Suprapubic skin (tissue), 4 donors: ENCODE data around the gene DCXR. TPM values are rescaled to one million over a fixed set of nuclear protein-coding genes. Genes with fewer than 3 reads are reported as not detected.

ENCODE experiments used
- DNase-seq, 2 donors: peaks; one replicate each; pipeline ENCODE4 v3.0.0-alpha.2; 2019; ENCODE audit warnings: low spot score in 2 of 2
- H3K27ac ChIP-seq: fragments of 200-600 bp; sonication (generic); one replicate; pipeline ENCODE4 v1.5.1; 2019
- H3K27me3 ChIP-seq: fragments of 200-600 bp; sonication (generic); one replicate; pipeline ENCODE4 v1.5.1; 2019
- H3K36me3 ChIP-seq: fragments of 200-600 bp; sonication (generic); one replicate; pipeline ENCODE4 v1.5.1; 2019
- H3K4me1 ChIP-seq: fragments of 200-600 bp; sonication (generic); one replicate; pipeline ENCODE4 v1.5.1; 2019
- H3K4me3 ChIP-seq: fragments of 200-600 bp; sonication (generic); one replicate; pipeline ENCODE4 v1.5.1; 2019; ENCODE audit warnings: mild to moderate bottlenecking
- H3K9me3 ChIP-seq: fragments of 200-600 bp; sonication (generic); one replicate; pipeline ENCODE4 v1.5.1; 2019
- CTCF ChIP-seq, 2 donors: fragments of 200-600 bp in 1 of 2; fragments of 450-650 bp in 1 of 2; sonication (generic) in 1 of 2; IDR thresholded peaks; one replicate each; pipeline ENCODE4 v1.5.1; 2016 to 2019; ENCODE audit warnings: antibody characterized with exemption in 2 of 2, mild to moderate bottlenecking in 1 of 2, moderate library complexity in 1 of 2
- EP300 ChIP-seq: sonication (generic); formaldehyde crosslinking; IDR thresholded peaks from one replicate; pipeline ENCODE4 v1.6.1; 2017; ENCODE audit warnings: antibody characterized with exemption
- POLR2A ChIP-seq, 2 donors: fragments of 450-650 bp; IDR thresholded peaks; one replicate each; pipeline ENCODE4 v1.6.1; 2017; ENCODE audit warnings: antibody characterized with exemption in 2 of 2, mild to moderate bottlenecking in 2 of 2, moderate library complexity in 2 of 2
- POLR2AphosphoS5 ChIP-seq, 3 donors: sonication (generic); formaldehyde crosslinking; IDR thresholded peaks; one replicate each; pipeline ENCODE4 v1.6.1; 2017; ENCODE audit warnings: antibody characterized with exemption in 3 of 3
- WGBS: methylation state at CpG from one replicate; pipeline ENCODE4 v1.1.5; 2018; 5-methylcytosine and 5-hydroxymethylcytosine counted together
- total RNA-seq, 4 donors: library from RNA; depleted of rRNA; stranded (reverse); fragments of >200 nt; gene quantifications; one replicate each; pipeline ENCODE4 v1.1.0, GENCODE V29; 2016

Gene DCXR
- total RNA-seq, 4 donors from 2014 or later: 160 to 267 (median 222) TPM

- TF ChIP-seq POLR2AphosphoS5 (IDR thresholded peaks at IDR 0.05) (no peak), POLR2A (IDR thresholded peaks at IDR 0.05) (no peak), EP300 (no peak), CTCF (IDR thresholded peaks at IDR 0.05) (no peak)
These were observed 46.2 kb upstream of the DCXR start for GRCh38 chr17:82083533-82084359.

GRCh38 chr17:82083009-82083408 lies 45.5 kb upstream of the DCXR start:
- no peak for DNase-seq
- Histone ChIP-seq H3K4me3 (no peak overlapping the region), H3K36me3 (peaks cover 99% of the 10 kb centered on the region), H3K27me3 (no peaks in the 10 kb centered on the region), H3K4me1 (peaks cover 4% of the 10 kb centered on the region), H3K27ac (no peak overlapping the region), H3K9me3 (no peaks in the 10 kb centered on the region)
- WGBS: 80% methylated on average over 3 of the region's 24 CpGs
- TF ChIP-seq POLR2AphosphoS5 (IDR thresholded peaks at IDR 0.05) (no peak), CTCF (IDR thresholded peaks at IDR 0.05) (no peak), EP300 (no peak), POLR2A (IDR thresholded peaks at IDR 0.05) (no peak)

More at GRCh38 chr17:82083533-82084359, 46.2 kb upstream of the DCXR start:
- Histone ChIP-seq H3K27ac (no peak overlapping the region), H3K9me3 (no peaks in the 10 kb centered on the region), H3K27me3 (no peaks in the 10 kb centered on the region), H3K4me1 (no peaks in the 10 kb centered on the region), H3K4me3 (no peak overlapping the region), H3K36me3 (peaks cover 100% of the 10 kb centered on the region)
- 89% methylated on average over 14 of the region's 55 CpGs for WGBS
- DNase-seq: no peak

GRCh38 chr17:82082456-82082855 lies 45.0 kb upstream of the DCXR start:
- H3K27ac ChIP-seq: no peak overlapping the region
- H3K9me3 ChIP-seq: no peaks in the 10 kb centered on the region
- no peak overlapping the region for H3K4me3 ChIP-seq
- no peaks in the 10 kb centered on the region for H3K27me3 ChIP-seq
- TF ChIP-seq EP300 (no peak), POLR2A (IDR thresholded peaks at IDR 0.05) (no peak), CTCF (IDR thresholded peaks at IDR 0.05) (no peak), POLR2AphosphoS5 (IDR thresholded peaks at IDR 0.05) (no peak)
- DNase-seq: no peak
- 90% methylated on average over 6 of the region's 19 CpGs for WGBS
- H3K36me3 ChIP-seq: peaks cover 93% of the 10 kb centered on the region
- H3K4me1 ChIP-seq: peaks cover 4% of the 10 kb centered on the region

GRCh38 chr17:82081966-82082365 lies 44.5 kb upstream of the DCXR start:
- TF ChIP-seq POLR2A (IDR thresholded peaks at IDR 0.05) (no peak), EP300 (no peak), CTCF (IDR thresholded peaks at IDR 0.05) (no peak), POLR2AphosphoS5 (IDR thresholded peaks at IDR 0.05) (no peak)
- Histone ChIP-seq H3K4me1 (peaks cover 4% of the 10 kb centered on the region), H3K27ac (no peak overlapping the region), H3K27me3 (no peaks in the 10 kb centered on the region), H3K36me3 (peaks cover 88% of the 10 kb centered on the region), H3K4me3 (no peak overlapping the region), H3K9me3 (no peaks in the 10 kb centered on the region)
- WGBS: 100% methylated on average over 1 of the region's 22 CpGs
- DNase-seq: no peak

- no peaks in the 10 kb centered on the region for H3K27me3 ChIP-seq
- H3K4me3 ChIP-seq: no peak overlapping the region
- WGBS: no CpG with 5 or more reads among the region's 20 CpGs
- no peak for TF ChIP-seq POLR2AphosphoS5 (IDR thresholded peaks at IDR 0.05)
- TF ChIP-seq EP300: no peak
- no peak for TF ChIP-seq POLR2A (IDR thresholded peaks at IDR 0.05)
- no peak for TF ChIP-seq CTCF (IDR thresholded peaks at IDR 0.05)
- no peaks in the 10 kb centered on the region for H3K9me3 ChIP-seq
- peaks cover 84% of the 10 kb centered on the region for H3K36me3 ChIP-seq
- DNase-seq: no peak
- H3K4me1 ChIP-seq: peaks cover 4% of the 10 kb centered on the region
- no peak overlapping the region for H3K27ac ChIP-seq
These were observed 44.0 kb upstream of the DCXR start for GRCh38 chr17:82081546-82081945.
